Glutamatergic neuron (in vitro differentiated cells): Measurements from ENCODE around the gene WWOX. TPM values are rescaled to one million over a fixed set of nuclear protein-coding genes. Genes with fewer than 3 reads are reported as not detected.

Experiments
- DNase-seq: peaks from one replicate; pipeline ENCODE4 v3.0.0; 2022
- H3K27ac Mint-ChIP-seq: one replicate; pipeline ENCODE4 v1.8.0; 2020; ENCODE audit warnings: mild to moderate bottlenecking, mixed read lengths, inconsistent platforms; ENCODE audit not compliant: unreplicated experiment
- H3K27me3 Mint-ChIP-seq: one replicate; pipeline ENCODE4 v1.8.0; 2020; ENCODE audit warnings: mild to moderate bottlenecking, moderate library complexity, mixed read lengths, inconsistent platforms; ENCODE audit not compliant: unreplicated experiment
- H3K36me3 Mint-ChIP-seq: one replicate; pipeline ENCODE4 v1.8.0; 2020; ENCODE audit warnings: mild to moderate bottlenecking, mixed read lengths, inconsistent platforms; ENCODE audit not compliant: unreplicated experiment
- H3K4me1 Mint-ChIP-seq: one replicate; pipeline ENCODE4 v1.8.0; 2020; ENCODE audit warnings: mild to moderate bottlenecking, low read depth, mixed read lengths, inconsistent platforms; ENCODE audit not compliant: unreplicated experiment
- H3K4me3 Mint-ChIP-seq: one replicate; pipeline ENCODE4 v1.8.0; 2020; ENCODE audit warnings: mild to moderate bottlenecking, mixed read lengths, inconsistent platforms; ENCODE audit not compliant: unreplicated experiment
- H3K9me3 Mint-ChIP-seq: one replicate; pipeline ENCODE4 v1.8.0; 2020; ENCODE audit warnings: mild to moderate bottlenecking, moderate library complexity, mixed read lengths, inconsistent platforms; ENCODE audit not compliant: unreplicated experiment
- total RNA-seq: library from RNA; stranded (reverse); fragmentation: NEBNext Ultra II Directional; extraction: Animal tissue kit (Norgen Biotek cat#: 25700); gene quantifications from one replicate; pipeline ENCODE4 v1.2.1, GENCODE V29; 2021; ENCODE audit not compliant: unreplicated experiment
- TF ChIP-seq, protein P1 (sequence below): fragments of 200-600 bp; sonication (generic); IDR thresholded peaks from one replicate; pipeline ENCODE4 v1.5.0; 2021; ENCODE audit not compliant: partially characterized antibody, unreplicated experiment

Gene WWOX
- total RNA-seq, 1 donor from 2014 or later, result 10.3 TPM

- H3K9me3 Mint-ChIP-seq, result no peaks in the 10 kb centered on the region
- no peak overlapping the region for H3K4me3 Mint-ChIP-seq
- no peak overlapping the region for H3K27ac Mint-ChIP-seq
- no peaks in the 10 kb centered on the region for H3K36me3 Mint-ChIP-seq
- no peak for DNase-seq
- TF ChIP-seq, protein P1, sequence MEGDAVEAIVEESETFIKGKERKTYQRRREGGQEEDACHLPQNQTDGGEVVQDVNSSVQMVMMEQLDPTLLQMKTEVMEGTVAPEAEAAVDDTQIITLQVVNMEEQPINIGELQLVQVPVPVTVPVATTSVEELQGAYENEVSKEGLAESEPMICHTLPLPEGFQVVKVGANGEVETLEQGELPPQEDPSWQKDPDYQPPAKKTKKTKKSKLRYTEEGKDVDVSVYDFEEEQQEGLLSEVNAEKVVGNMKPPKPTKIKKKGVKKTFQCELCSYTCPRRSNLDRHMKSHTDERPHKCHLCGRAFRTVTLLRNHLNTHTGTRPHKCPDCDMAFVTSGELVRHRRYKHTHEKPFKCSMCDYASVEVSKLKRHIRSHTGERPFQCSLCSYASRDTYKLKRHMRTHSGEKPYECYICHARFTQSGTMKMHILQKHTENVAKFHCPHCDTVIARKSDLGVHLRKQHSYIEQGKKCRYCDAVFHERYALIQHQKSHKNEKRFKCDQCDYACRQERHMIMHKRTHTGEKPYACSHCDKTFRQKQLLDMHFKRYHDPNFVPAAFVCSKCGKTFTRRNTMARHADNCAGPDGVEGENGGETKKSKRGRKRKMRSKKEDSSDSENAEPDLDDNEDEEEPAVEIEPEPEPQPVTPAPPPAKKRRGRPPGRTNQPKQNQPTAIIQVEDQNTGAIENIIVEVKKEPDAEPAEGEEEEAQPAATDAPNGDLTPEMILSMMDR, result no peak
- H3K27me3 Mint-ChIP-seq, result no peaks in the 10 kb centered on the region
- H3K4me1 Mint-ChIP-seq, result peaks cover 4% of the 10 kb centered on the region
These were observed 435.6 kb downstream of the WWOX start for GRCh38 chr16:78535098-78535497.

GRCh38 chr16:78537511-78537910 is 438.1 kb downstream of the WWOX start:
- DNase-seq, result no peak
- Mint-ChIP-seq H3K27me3 (no peaks in the 10 kb centered on the region), H3K4me1 (peaks cover 7% of the 10 kb centered on the region), H3K4me3 (no peak overlapping the region), H3K36me3 (no peaks in the 10 kb centered on the region), H3K27ac (no peak overlapping the region), H3K9me3 (no peaks in the 10 kb centered on the region)
- TF ChIP-seq, protein P1, result no peak

GRCh38 chr16:78538292-78538691 is 438.8 kb downstream of the WWOX start:
- no peak overlapping the region for H3K27ac Mint-ChIP-seq
- TF ChIP-seq, protein P1, result no peak
- no peaks in the 10 kb centered on the region for H3K36me3 Mint-ChIP-seq
- no peaks in the 10 kb centered on the region for H3K9me3 Mint-ChIP-seq
- H3K27me3 Mint-ChIP-seq, result no peaks in the 10 kb centered on the region
- peaks cover 13% of the 10 kb centered on the region for H3K4me1 Mint-ChIP-seq
- no peak overlapping the region for H3K4me3 Mint-ChIP-seq
- DNase-seq, result no peak

- no peak for DNase-seq
- Mint-ChIP-seq H3K36me3 (no peaks in the 10 kb centered on the region), H3K9me3 (no peaks in the 10 kb centered on the region), H3K27me3 (no peaks in the 10 kb centered on the region), H3K4me3 (no peak overlapping the region), H3K4me1 (peaks cover 20% of the 10 kb centered on the region), H3K27ac (no peak overlapping the region)
- TF ChIP-seq, protein P1, result no peak
These were observed 439.5 kb downstream of the WWOX start for GRCh38 chr16:78538919-78539318.

DNA sequence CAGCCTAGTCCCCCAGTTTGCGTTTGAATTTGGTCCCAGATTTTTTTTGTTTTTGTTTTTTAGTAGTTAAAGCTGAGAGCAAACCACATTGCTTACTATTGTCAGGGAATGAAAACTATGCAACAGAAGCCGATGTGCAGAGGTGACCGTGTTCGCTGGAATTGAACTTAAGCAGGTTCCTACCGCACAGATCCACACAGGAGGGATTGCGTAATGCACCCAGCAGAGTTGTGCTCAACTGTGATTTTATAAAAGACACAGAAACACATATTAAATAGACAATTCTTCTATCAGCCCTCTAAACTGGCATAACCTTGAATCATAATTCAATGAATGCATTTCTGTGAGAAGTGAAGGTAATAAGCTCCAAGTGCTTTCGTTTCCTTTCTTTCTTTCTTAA is 443.0 kb downstream of the WWOX start:
- Mint-ChIP-seq H3K27me3 (no peaks in the 10 kb centered on the region), H3K4me1 (peaks cover 20% of the 10 kb centered on the region), H3K27ac (no peak overlapping the region), H3K9me3 (peaks cover 2% of the 10 kb centered on the region), H3K4me3 (no peak overlapping the region), H3K36me3 (no peaks in the 10 kb centered on the region)
- TF ChIP-seq, protein P1, result no peak
- DNase-seq, result no peak
